Measurements from ENCODE around the gene ARHGDIG.
A peak's percentile ranks its signal among the peaks of the same experiment; 100 is the strongest.
"Not testable (repeated sequence)": the region's sequence is repeated elsewhere in the genome, so short reads cannot be mapped to it uniquely, and the experiment has no call there.

The ARHGDIG gene

DNA sequence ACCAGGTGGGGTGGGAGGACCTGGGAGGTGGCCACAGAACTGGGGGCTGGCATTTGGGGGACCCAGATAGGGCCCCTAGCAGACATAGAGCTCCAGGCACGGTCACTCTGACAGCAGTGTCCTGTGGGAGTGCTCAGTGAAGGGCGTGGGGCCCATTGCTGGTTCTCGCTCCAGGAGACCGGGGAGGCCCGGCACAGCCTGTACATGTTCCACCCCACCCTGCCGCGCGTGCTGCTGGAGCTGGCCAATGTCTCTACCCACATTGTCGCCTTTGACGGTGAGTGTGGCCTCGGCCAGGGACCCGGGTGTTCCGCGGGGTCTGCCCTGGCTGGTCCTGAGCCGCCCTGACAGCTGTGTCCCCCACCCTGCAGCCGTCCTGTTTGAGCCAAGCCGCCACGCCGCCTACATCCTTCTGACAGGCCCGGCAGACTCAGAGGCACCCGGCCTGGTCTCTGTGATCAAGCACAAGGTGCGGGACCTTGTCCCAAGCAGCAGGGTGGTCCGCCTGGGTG is 15.9 kb upstream of the ARHGDIG start:
- DNase-seq: no peak

DNA sequence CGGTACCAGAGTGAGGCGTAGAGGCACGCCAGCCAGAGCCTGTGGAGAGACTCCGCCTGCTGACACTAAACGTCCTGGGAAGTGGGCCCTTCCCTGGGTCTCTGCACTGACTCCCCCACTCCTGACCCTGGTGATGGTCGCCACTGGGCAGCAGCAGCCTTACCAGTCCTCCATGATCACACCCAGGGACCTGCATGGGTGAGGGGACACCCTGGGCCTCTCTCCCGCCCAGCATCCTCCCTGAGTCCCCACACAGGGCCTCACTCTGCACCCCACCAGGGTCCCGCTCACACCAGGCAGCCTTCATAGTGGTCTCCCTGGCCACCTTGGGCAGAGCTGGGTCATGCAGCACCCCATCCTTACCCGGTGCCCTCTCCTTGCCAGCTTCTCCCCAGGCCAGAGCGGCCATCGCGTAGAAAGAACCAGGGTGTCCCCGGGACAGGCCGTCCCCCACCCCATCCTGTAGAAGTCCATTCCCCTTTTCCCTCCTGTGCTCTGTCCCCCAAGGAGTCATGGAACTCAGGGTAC is 15.3 kb upstream of the ARHGDIG start:
- DNase-seq: no peak

DNA sequence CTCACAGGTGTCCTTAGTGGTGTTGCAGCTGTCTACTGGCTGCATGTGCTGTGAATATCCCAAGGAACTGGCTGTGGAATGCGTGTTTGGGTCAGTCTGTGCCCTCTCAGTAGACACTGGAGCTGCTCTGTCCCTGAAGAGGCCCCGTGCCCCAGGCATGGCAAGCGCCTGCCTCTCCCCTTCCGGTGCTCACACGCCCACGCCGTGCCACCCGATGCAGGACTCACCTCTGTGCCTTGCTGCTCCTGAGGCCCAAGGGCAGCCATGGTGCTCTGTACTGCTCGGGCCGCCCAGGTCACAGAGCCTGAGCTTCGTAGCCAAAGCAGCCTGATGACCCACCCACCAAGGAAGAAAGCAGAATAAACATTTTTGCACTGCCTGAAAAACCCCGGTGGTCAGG is 14.7 kb upstream of the ARHGDIG start:
- no peak for DNase-seq

DNA sequence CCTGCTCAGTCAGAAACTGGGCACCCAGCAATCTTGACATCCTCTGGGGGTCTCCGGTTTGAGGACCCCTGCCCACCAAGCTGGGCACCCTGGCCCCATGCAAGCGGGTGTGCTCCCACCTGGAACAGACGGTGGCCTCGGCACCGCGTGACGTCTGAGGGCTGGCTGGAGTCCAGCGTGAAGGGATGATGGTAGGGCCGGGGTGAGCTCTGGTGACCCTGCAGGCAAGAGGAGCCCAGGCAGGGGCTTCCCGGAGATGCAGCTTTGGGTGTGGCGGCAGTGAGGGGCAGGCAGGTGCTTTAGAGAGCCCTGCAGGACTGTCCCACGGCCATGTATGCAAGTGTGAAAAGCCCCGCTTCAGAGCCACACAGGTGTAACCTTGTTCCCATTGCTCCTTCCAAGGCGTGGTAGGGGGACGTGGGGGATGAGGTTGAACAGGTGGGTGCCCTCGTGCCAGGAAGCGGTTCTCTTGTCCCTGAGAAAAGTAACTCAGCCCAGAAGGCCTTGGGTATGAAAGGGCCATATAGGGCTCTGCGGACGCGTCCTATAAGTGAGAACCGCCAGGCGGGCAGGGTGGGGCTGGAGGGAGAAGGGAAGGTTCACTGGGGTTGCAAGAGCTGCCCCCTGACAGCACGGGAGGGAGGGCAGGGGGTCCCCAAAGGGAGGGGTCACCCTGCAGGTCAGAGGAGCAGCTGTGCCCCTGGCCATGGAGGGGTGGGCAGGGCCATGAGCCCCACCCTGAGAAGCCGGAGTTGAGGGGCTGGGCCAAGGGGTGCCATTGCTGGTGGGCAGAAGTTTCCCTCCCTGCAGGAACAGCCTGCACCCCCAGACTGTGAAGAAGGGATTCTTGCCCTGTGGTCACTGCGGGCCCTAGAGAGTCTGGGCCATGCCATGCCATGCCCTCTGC is 13.9 kb upstream of the ARHGDIG start:
- DNase-seq: no peak

DNA sequence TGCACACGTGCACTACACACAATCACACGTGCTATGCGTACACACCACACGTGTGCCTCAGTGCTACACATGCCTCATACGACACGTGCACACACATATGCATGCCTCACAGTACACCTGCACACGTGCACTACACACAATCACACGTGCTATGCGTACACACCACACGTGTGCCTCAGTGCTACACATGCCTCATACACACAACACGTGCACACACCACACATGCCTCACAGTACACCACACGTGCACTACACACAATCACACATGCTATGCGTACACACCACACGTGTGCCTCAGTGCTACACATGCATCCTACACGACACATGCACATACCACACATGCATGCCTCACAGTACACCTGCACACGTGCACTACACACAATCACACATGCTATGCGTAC is 12.8 kb upstream of the ARHGDIG start:
- DNase-seq: not testable (repeated sequence)

DNA sequence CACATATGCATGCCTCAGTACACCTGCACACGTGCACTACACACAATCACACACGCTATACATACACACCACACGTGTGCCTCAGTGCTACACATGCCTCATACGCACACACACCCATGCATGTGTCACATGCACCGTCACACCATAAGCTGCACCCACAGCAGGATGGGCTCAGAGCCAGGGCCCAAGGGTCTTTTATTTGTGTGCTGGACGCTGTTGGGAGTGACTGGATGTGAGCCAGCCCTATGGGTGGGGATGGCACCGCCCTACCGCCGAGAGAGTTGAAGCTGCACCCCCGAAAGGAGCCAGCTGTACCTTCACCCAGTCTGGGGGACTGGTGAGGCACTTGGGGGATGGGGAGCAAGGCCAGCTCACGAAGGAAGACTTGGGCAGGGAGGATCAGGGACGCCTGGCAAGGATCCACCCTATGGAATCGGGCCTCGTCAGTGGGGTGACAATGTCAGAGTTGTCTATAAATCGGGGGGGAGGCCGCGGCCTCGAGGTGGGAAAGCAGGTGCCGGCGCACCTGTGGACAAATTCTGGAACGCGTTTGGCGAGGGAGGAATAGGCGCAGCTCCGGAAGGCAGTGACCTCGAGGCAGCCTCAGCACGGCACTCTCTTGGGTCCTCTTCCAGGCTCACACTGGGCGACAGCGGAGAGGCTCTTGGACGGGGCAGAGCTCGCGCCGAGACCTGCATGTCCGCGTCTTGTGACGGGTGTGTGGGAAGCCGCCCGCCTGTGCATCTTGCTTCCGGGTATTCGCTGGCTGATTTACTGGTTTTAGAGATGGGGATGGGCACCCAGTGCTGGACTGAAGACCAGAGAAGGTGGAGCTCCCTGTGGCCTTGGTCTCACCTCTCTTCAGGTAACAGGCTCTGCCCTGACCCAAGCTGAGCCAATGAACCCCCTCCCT is 12.0 kb upstream of the ARHGDIG start:
- no peak for DNase-seq

DNA sequence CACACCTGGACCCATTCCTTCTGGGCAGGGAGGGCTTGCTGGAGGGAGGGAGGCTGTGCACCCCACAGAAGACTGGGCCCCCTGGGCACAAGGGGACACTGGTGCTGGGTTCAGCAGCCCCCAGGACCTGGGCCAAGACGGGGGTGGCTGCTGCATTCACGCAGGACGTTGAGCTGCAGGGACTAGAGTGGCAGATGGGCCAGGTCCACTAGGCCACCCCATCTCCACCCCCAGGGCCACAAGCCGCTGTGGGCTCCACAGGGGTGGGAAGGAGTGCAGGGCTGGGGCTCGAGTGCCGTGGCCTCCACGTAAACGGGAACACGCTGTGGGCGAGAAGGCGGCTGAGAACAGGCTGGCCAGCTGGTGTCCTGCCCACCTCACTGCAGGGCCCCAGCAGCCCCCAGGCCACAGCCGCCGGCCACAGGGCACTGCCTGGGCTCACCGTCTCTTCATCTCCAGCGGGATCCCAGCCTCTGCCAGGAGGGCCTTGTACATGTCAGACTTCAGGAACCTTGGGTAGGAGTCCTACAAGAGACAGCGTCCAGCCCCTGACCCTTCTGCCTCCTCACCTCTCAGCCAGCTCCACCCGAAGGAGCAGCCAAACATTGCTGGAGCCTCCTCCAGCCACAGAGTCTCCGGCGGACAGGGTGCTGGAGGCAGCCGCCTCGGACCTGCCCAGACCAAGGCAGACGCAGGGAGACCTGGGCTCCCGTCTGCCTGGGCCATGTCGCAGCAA is 11.2 kb upstream of the ARHGDIG start:
- no peak for DNase-seq

DNA sequence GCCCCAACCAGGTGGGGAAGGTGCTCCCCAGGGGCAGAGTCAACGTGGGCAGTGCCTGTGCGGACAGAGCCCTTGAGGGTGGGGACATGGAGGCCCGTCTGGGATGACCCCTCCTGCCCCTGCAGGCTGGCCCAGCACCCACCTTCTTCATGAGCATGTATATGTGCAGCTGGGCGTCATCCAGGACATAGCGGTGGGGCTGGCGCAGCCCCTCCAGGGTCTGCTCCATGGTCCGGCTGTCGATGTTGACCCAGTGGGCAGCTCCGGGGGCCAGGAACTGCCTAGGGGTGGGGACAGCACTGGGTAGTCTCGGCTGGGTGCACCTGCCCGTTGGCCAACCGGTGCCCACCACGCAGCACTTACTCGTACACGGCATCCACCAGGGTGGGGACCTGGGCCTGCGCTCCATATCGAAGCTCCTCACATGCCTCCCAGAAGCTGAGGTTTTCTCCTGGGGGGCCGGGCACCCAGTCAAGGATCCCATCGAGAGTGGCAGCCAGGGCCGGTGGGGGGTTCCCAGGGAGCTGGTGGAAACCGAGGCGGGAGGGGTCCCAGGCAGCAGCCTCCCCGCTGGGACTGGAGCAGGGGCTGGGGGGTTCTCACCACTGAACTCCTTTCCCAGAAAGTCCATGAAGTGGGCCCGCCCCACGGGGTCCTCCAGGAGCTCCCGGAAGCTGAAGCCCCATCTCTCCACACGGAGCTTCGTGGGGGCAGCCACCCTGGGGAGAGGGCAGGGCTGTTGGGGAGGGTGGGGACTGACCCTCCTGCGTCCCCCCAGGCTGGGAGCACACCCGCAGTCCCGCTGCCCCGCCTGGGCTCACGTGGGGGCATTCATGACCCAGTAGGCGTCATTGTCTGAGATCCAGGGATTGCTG is 9.8 kb upstream of the ARHGDIG start:
- no peak for DNase-seq

DNA sequence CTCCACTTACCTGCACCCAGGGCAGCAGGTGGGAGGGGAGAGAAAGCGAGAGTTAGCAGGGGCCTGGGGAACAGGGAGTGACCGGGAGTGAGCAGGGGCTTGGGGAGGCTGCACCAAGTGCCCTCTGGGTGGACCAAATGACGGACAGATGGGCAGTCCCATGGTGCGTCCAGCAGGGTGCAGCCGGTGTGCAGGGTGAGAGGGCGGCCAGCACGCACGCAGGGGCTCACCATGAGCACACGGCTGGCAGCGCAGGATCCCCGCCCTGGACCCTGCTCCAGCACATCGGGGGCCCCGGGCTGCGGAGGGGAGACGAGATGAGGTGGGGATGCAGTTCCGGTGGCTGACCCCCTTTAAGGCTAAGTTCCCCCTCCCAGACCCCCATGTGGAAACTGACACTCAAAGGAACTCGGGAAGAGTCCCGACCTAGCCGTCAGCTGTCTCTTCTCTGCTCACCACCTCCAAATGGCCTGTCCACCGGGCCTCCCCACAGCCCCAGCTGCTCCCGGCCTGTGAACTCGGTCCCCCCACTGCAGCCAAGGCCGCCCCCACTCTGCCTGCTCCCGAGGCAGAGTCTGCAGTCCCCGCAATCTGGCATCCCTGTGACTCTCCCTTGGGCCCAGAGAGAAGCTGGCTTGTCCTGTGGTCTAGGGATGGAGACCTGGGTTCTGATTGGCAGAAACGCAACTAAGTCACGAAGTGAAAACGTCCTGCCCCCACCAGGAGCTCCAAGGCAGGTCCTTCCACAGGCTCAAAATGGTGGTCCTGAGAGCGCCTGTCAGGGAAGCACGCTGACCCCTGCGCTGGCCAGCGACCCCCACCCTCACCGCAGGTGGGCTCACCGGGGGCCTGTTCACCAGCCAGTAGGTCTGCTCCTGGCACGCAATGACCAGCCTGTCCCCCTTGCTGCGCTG is 7.5 kb upstream of the ARHGDIG start:
- no peak for DNase-seq

DNA sequence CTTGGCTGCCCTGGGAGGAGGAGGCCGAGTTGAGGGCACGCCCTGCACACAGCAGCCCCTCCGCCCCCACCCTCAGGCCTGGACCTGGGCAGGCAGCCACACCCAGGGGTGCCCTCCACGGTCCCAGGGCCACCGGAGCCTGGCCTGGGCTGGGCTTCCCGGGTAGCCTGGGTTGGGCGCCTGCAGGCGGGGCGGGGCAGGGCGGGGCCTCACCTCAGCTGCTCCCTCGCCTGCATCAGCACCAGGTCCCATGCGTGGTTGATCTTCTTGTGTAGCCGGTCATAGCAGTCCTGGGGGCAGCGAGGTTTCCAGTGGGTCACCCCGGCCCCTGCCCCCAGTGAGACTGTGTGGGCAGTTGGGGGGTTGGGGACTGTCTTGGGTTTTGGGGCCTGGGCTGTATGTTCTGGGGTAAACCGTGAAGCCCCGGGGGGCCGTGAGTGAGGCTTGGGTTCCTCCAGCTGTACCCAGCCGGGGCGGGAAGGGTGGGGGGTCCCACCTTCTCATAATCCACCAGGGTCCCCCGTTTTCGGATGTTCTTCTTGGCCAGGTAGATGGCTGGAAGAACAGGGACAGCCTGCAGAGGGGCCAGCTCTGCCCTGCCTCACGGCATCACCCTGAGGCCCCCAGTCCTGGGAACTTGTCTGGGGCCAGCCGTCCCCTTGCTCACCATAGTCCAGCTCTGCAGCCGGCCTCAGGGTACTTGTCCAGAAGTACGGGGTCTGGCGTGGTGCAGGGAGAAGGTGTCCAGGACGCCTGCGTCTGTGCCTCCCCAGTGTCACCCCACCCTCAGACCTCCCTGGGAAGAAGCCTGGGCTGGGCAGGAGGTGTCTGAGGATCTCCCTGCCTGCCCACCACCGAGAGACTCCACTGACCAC is 6.6 kb upstream of the ARHGDIG start:
- DNase-seq: no peak

DNA sequence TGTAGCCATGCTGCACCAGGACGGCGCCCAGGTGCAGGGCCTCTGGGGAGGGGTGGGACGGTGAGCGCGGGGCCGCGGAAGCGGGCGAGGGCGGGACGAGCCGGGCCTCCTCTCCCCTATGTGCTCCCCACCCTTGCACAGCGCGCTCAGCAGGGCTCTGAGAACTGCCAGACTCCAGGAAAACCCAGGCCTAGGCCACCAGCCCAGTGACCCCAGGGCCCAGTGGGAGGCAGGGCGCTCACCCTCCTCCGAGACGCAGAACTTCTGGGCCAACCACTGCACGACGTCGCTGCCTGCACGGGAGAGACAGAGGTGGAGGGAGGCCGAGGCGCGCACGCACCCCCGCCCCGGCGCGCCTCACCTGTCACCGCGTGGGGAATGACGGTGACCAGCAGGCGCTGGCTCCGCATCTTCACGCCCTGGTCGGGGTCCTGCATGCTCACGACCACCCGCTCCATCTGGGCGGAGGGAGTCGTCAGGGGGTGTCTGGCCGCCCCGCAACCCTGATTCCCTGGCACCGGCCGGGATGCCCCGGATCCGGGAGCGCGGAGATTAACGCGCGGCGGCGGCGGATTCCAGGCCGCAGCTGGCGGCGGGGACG is 5.2 kb upstream of the ARHGDIG start:
- peak in 1 of 5 experiments; percentile 22 for DNase-seq

DNA sequence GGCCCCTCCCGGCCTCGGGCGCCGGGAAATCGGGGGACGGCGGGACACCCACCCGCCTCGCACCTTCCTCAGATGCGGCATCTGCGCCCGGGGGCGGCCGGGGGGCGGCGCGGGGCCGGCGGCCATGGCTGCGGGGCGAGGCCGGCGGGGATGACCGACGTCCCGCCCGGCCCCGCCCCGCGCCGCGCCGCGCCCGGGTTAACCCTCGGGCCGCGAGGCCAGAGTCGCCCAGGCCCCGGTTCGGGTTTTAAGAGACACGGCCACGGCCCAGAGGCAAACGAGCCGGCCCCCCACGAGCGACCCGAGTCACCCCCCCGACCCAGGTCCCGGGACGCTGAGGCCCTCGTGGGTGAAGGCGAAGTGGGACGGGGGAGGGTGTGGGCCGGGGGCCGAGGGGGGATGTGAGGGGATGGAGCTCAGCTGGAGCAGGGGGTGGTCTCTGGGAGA is 4.6 kb upstream of the ARHGDIG start, which contains the start of gene RGS11:
RGS11 (minus strand) TSS at position 159 of the 447 bp plus-strand sequence; CDS start at position 126, 33 bp downstream.
- no peak for DNase-seq

DNA sequence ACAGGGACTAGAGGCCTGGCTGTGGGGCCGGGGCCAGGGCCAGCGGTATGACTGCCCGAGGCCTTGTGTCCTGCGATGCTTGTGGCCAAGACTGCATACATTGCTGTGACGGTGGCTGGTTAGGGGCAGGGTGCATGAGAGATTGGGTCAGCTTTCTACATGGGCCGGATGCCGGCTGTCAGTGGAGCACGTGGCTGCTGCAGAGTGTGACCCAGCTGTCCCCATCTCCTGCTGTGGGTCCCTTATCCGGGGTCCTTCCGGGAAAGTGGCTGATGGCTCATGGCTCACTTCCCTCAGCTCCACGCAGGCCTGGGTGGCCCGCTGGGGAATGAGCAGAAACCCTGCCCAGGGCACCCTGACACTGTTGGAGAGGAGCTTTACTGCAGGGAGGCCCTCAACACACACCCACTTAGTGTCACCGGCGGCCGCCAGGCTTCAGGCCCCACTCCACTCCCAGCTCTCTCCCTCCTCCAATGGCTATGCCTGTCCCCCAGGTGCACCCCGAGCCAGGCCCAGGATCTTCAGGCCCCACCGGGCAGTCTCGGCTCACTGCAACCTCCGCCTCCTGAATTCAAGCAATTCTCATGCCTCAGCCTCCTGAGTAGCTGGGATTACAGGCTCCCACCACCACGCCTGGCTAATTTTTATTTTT is 3.8 kb upstream of the ARHGDIG start:
- DNase-seq: no peak

DNA sequence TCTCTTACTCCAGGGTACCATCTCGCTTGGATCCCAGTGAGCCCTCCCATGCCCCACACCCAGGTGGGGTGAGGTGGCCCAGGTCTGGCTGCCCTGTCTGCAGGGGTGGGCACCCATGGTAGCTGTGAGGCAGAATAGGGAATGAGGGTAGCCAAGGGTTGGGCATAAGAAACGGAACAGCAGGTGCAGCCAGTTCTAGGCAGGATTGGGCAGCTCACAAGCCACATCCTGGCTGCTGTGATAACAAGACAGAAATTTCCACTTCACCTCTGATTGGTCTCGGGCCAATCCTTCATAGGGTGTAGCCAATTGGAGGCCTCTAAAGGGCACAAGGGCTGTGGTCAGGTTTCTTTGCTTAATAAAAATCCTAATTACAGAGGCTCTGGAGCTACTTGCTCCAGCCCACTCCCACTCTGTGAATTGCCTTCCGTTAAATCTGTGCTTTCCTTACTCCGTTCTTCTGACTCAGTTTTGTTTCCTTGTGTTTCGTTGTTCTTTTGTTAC is 1.5 kb upstream of the ARHGDIG start:
- peak in 2 of 5 experiments; percentile 24 to 79 for DNase-seq

DNA sequence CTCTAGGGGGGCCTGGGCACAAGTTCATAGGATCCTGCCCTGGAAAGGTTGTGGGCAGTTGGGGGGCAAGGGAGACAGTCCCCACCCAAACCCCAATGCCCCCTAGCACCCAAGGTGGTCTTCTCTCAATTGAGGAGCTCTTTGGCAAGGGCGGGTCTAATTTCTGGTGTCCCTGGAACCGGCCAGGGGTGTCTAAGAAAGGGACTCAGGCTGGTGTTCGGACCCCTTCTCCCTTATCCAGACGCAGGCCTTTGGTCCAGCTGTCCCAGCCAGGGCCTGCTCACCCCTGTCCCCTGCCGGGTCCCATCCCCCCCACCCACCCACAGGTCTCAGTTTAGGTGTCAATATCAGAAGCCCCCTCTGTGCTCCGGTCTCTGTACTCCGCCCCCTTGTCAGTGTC is 860 bp upstream of the ARHGDIG start:
- DNase-seq: no peak

DNA sequence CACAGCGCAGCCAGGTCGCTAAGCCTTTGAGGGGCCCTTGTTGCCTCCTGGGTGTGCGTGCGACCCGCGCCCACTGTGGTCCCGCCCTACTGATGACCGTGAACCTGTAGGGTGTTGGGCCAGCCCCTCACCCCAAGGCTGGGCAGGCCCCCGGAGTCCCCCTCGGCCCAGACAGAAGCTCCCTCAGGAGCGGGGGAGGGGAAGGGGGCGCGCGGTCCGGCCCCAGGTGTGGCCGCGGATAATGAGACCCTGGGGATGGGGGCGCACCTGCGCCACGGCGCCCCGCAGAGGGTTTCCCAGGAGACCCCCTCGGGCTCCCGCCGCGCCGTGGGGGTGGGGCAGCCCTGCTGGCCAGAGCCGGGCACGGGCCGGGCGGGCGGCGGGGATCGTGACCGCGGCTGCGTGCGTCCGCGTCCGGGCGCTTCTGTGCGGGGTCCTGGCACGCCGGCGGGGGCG is 358 bp upstream of the ARHGDIG start:
- no peak for DNase-seq

DNA sequence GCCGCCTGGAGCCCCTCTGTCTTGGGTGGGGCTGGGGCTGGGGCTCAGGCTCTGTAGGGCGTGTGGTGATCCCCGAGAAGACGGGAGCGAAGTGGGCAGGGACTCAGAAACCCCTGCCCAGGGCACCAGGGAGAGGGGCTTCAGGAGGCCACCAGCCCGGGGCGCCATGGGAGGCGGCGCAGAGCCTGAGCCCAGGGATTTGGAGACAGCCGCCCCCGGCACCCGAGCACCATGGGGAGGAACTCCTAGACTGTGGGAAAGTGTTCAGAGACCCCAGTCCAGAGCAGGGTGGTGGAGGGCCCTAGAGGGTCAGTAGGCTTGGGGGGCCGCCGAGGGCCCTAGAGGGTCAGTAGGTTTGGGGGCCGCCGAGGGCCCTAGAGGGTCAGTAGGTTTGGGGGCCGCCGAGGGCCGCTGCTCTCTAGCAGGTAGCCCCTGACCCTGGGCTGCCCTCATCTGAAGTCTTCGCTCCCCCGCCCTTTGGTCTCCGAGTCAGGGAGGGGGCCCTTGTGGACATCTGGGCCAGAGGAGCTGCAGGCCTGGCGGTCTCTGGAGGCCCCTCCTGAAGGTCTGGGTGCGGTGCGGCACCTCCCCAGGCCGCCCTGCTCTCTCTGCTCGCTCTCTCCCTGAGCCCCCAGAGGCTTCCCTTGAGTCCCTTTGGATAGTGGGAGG is 734 bp downstream of the ARHGDIG start:
- no peak for DNase-seq
